Activated CD4-positive, CD25-positive, alpha-beta regulatory T cell treated with anti-CD3 and anti-CD28 coated beads, Interleukin-2, amount 50 U/mL, for 16 hours (primary cell): ENCODE measurements around the gene IRAK4.
A peak's percentile ranks its signal among the peaks of the same experiment; 100 is the strongest.

ENCODE experiments used
- DNase-seq: peaks from one replicate; pipeline ENCODE4 v3.0.0-alpha.2; 2020; ENCODE audit warnings: low read depth, low spot score

Gene IRAK4

DNA sequence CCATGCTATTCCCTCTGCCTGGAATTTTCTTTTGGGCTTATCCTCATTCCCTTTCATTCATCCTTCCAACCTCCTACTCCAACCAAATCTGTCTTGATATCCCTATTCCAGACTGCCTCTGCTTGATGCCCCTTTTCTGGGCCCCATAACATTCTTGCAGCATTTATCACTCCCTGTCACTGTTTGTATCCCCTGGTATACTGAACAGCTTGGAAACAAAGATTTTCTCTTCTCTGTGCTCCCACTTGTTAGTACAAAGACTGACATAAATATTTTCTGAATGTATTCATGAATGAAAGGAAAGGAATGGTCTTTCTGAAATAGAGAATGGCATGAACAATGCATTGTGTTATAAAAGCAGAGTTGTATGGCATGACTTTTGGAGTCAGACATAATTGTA, 7.5 kb downstream of the IRAK4 start:
- DNase-seq = no peak

DNA sequence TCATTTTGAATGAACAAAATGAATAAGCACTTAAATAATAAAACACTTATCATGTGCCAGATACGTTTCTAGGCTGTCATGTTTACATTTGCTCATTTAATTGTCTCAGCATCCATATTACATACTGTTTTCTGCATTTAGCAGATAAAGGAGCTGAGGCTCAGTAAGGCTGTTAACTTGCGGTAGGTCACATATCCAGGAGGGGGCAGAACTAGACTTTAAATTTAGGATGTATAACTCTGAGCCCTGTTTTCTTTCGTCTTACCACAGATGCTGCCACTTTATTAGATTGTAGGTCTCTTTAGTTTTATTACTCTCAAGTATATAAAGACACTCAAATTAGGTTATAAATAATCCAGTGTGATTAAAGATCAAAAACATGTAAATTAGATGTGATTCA, 17.7 kb downstream of the IRAK4 start:
- DNase-seq = no peak

DNA sequence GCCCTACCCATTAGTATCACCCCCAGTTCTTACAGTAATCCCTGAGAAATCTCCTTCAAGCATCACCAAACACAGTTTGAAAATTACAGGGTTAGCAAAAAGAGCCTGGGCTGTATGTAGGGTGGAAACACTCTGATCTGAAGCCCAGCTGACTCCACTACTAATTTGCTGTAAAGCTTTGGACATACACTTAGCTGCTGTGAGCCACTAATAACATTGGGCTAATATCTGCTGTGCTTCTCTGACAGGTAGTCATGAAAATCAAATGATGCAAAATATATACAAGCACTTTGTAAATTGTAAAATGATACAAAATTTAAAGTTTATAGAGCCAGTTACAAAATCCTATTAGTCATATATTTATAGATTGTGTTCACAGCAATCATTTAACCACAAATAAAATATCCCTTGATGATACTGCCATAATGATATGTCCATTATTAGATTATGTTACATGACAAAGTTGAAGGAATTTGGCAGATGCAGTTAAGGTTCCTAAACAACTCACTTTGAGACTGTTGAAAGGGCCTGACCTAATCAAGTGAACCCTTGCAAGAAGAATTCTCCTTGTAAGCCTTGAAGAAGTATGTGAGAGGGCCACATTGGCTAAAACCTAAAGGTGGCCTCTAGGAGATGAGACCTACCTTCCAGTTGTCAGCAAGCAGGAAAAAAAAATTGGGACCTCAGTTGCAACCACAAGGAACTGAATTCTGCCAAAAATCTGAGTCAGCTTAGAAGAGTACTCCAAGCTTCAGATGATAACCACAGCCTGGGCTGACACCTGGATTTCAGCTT, 28.3 kb downstream of the IRAK4 start:
- DNase-seq = no peak

DNA sequence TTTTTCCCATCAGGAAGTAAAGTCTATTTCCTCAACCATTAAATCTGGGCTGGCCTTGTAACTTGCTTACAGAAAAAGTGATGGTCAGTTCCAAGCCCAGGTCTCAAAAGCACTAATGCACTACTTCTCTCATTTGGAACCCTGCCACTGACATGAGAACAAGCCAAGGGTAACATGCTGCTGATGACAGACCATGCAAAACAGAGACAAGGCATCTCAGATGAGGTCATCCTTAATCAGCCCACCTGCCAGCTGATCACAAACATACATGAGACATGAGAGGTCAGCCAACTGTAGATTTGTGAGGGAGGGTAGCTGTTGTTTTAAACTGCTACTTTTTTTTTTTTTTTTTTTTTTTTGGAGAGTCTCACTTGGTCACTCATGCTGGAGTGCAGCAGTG, 31.2 kb downstream of the IRAK4 start:
- DNase-seq = no peak

DNA sequence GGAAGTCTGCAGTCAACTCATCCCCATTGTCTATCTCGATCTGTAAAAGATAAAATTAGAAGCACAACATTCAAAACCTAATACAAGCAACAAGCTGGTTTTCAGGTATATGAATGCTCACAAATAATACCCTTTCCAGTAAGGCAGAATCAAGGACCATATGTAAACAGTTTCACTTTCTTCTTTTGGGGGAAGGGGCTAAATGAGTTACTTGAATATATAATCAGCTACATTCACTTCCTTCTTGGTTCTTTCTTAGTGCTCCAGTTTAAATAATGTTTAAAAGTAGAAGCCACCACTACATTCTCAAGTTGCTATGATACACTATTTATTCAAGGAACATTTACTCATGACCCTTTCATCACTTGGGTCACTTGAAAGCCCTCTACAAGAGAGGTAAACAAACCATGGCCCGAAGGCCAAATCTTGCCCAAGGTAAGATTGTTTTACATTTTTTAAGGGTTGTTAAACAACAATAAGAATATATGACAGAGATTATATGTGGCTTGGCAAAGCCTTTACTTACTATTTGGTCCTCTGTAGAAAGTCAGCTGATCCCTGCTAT, 37.0 kb downstream of the IRAK4 start:
- no peak for DNase-seq

DNA sequence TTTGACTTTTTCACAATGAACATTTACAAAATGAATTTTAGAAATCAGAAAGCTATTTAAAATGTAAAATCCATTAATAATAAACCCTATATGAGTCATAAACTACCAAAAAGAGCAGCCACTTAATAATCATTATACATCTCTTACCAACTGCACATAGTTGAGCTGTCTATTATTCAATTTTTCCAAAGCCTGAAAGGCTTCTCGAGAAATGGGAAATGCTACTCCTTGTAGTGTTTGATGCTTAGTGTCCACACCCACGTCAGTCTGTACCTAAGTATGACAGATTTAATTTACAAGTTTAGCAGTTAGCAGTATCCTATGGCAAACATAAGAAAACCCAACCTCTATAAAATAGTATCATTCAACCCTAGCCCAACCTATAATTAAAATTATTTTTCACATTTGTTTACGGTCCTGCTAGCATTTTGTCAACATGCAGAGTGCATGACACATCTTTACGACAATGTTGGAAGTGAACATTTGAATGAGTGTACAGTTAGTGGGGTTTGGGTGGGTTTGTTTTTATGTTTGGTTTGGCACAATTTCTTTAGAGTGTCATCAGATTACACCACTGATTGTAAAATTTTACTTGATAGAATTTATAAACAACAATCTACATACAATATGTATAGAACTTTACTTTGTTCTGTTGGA, 38.9 kb downstream of the IRAK4 start:
- DNase-seq = no peak

DNA sequence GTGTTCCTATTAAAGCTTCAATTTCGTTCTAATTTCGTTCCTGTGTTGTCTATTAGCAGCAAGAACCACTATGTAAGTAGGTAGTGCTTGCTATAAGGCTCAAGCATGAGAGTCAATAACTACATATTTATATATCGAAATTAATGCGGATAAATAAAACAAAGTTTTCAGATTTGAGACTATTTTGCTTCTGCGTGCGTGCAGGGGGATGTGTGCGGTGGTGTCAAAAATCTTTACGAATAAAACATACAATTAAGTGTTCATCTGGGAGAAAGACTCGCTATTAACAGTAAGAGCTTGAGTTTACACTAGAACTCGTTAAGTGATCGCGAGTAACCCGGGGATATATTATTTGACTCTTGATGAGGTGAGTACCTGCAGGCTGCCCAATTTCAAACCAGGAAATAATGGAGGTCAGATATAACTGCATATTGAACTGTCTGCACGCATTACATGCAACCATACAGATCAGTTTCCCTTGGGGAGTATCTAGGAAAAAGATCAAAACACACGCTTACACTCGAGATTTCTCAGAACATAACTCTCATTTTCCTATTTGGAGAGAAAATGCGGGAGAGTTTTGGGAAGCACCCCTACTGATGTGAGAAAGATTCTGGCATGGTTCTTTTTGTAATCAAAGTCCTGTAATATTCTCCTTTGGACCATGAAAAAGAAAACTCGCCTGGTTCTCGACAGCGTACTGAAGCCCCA, 46.6 kb downstream of the IRAK4 start:
- DNase-seq = no peak

DNA sequence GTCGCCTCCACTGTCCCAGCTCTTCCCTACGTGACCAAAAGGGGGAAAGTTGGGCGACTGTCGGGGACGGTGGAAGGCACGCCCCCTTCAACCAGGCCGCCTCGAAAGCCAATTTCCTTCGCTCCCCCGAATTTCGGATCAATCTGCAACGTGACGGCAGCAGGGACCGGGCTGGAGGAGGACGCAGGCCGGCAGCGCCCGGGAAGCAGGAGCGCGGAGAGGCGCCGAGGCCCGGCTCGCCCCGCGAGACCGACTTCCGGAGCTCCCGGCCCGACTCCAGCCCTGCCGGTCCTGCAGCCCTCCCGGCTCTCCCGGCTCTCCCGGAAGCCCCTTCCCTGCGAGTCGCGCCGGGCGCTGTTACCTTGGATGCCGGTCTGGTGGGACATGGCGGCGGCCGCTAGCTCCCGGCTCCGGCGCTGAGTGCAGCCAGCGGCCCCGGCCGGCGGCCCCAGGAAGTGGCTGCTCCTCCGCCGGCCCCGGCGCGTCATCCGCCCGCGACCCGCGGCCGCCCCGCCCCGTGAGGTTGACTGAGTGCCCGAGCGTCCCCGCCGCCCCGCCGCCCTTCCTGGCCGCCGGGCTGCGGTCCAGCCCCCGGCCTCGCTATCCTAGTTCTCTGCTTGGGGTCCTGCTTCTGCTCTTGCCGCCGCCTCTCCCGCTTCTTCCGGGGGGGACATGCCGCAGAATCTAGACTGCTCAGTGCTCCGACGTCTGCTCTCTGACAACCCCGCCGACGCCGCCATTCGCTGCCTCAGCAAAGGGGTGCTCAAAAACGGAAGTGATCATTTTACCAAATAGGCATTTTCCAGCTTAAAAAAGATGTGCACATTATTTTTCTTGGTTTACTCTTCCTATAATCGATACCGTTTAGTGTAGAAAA, 47.3 kb downstream of the IRAK4 start, which contains the start of gene TWF1:
Gene TWF1 (minus strand): TSS at position 458 of the 877 bp plus-strand sequence. CDS start 72 bp downstream, at position 386.
- peak; percentile 76 for DNase-seq

DNA sequence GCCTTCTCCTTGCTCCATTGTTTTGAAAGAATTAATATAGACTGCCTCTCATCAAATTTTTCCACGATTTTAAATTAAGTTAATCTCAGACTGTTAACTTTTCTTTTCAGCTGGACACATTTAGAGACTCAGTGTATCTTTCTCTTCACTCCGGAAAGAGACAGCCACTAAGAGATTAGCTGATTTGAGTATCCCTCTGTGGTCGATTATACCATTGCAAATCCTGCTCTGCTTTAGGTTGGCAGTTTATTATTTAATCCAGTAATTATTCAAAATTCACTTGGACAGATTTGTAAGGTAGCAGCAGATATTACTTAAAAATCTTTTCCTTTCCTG, 48.0 kb downstream of the IRAK4 start:
- DNase-seq = no peak

DNA sequence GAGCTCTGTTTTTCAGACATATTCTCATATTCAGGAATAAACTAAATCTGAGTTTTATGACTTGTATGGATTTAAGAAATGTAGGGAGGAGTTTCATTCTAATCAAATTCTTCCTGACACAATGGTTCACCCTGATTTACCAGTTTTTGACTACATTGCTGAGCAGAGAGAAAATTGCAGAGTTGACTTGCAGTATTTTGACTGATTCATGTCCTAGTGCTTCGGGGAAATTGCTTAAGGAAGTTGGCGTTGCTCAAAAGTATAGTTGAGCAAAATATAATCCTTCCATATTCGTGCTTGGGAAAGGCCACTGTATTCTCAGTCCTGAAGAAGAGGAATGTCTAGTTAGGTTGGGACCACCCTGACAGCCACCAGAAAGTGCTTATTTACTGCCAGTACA, 48.6 kb downstream of the IRAK4 start:
- no peak for DNase-seq

DNA sequence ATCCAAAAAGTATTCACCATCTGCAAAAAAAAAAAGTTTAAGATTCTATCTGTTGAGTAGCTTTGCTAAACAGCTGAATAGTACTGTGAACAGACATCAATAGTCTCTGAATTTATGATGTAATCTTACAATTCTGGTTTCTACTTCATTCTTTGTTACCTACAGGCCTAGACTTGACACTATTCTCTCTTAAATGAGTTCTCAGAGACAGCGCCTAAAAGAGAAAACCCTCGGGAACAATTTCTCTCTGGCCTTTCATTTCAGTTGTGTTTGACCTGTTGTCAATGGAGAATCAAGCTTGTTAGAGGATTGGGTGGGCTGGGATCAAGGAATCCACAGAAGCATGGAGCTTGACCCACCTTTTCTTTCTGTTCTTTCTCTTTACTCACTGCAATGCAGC, 53.3 kb downstream of the IRAK4 start:
- DNase-seq = no peak

DNA sequence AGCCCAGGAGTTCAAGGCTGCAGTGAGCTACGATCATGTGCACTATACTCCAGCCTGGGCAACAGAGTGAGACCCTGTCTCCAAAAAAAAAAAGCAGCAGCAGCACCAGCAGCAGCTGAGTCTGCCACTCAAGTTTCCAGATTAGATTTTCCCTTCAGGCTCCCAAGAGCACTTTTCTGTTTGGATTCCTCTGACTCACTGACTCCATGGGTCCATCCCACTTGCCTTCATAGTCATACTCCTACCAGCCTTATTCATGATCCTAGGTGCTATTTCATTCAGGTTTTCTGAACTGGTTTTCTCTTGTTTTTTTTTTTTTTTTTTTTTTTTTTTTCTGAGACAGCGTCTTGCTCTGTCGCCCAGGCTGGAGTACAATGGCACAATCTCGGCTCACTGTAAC, 54.2 kb downstream of the IRAK4 start:
- no peak for DNase-seq

DNA sequence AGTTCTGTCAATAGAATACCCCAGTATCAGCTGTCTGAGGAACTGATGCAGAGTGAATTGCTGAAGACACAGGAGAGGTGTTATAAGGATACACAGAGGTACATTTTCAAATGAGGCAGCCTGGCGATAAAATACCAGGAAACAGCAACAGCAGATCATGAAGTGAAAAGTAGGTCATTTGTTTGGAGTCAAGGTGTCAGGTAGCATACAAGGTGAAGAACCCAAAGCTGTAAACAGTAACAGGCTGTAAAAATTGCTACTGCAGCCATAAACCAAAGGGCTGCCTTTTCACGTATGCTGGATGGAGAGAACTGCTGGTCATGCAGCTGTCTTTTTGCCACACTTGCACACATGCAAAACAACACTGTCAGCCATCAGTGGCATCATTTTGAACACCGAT, 56.7 kb downstream of the IRAK4 start:
- no peak for DNase-seq

DNA sequence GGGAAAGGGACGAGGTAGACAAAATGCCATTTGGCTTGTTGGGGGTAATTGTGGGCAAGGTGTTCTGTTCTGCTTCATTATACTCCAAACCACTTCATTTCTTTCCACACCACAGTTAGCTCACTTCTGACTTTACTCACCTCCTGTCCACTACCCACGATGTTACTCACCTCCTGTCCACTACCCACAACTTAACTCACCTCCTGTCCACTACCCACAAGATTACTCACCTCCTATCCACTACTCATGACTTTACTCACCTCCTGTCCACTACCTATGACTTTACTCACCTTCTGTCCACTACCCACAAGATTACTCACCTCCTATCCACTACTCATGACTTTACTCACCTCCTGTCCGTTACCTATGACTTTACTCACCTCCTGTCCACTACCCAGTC, 57.4 kb downstream of the IRAK4 start:
- no peak for DNase-seq

DNA sequence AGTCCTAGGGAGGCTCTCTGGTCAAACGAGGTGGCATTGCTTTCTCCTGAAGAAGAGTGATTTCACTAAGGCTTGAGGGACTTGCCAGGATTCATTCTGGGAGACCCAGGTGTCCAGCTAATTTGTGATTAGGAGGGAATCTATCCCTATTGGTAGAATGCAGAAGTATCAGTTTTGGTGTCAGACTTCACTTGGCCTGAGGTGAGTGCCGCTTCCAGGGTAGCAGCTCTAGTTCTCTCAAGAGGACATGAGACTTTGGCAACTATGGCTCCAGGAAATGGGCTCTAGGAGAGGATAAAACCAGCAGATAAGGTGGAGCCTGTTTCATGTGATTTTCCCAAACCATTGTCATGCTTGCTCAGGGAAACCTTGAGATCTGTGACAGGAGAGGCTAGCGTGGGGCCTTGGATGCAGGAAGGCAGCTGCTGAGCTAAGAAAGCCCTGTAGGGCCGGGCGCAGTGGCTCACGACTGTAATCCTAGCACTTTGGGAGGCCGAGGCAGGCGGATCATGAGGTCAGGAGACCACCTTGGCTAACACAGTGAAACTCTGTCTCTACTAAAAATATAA, 65.5 kb downstream of the IRAK4 start:
- DNase-seq = no peak

DNA sequence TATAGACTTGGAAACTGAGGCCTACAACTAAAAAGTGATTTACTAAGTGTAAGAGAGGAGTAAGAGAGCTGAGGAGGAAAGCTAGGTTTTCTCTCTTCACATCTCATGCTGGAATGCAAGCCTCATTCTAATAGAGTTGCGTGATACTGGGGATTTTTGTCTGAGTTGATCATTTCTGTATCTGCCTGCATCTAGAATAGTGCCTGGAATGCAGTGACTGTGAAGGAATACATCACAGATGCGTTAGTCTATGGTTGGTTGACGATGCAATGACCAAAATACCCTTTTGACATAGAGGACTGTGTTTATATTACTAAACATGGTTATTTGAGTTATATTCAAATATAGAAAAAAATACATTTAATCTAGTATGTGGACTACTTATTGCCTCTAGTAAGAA, 67.9 kb downstream of the IRAK4 start:
- no peak for DNase-seq

DNA sequence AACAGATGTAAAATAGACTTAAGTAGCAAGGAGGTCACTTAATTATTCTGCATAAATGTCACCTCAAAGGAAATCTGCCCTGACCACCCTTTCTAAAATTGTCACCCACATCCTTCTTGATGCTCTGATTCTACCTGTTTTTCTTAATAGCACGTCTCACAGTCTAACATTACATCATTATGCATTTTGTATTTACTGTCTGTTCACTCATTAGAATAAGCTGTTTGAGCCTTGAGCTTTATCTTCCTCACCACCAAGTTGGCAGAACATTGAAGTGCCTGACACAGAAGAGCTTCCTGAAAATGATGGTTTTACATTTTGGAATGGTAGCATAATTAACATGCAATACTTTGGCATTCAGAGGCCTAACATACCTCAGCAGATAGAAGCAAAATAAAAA, 68.3 kb downstream of the IRAK4 start:
- DNase-seq = no peak

DNA sequence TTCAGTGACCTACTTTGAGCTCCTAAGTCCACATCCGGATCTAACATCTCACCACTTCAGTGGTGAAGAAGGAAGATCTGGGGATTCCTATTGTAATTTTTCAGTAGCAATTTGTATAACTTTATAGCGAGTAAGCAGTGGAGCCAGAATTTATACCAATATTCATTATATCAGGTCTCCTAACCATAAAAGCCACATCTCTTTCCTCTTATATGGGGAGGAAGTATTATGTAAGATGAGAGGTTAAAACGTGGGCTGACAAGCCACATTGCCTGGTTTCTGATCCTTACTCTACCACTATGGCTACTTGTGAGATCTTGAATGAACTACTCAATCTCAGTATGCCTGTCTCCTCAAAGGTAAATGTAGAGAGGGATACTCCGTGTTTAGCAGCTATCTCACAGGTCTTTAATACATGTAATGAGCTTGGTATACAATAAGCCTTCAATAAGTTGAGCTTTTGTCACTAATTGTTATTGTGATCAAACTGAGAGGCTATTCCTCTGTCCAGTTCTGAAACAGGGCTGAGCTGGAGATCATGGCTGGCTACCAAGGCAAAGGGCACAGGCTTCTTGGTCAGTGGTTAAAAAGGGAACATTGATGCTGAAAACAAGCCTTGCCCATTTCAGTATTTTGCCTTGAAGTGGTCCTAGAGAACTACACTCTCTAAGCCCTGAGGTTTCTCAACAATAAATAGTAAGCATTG, 73.9 kb downstream of the IRAK4 start:
- no peak for DNase-seq

DNA sequence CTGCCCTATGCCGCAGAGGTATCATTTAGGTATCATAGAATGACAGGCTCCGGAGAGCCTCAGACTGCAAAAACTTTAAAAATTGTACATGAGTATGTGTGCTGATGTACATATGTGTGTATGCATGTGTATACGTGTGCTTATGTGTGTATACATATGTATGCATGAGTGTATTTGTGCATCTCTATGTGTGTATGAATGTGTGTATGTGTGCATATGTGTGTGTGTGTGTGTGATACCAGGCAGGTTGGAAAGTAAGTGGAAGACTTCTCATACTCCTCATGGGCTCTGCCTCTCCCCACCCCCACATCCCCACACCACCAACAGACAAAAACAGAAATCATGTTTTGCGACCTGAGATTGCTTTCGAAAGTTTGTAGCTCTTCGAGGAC, 76.5 kb downstream of the IRAK4 start:
- DNase-seq = no peak

DNA sequence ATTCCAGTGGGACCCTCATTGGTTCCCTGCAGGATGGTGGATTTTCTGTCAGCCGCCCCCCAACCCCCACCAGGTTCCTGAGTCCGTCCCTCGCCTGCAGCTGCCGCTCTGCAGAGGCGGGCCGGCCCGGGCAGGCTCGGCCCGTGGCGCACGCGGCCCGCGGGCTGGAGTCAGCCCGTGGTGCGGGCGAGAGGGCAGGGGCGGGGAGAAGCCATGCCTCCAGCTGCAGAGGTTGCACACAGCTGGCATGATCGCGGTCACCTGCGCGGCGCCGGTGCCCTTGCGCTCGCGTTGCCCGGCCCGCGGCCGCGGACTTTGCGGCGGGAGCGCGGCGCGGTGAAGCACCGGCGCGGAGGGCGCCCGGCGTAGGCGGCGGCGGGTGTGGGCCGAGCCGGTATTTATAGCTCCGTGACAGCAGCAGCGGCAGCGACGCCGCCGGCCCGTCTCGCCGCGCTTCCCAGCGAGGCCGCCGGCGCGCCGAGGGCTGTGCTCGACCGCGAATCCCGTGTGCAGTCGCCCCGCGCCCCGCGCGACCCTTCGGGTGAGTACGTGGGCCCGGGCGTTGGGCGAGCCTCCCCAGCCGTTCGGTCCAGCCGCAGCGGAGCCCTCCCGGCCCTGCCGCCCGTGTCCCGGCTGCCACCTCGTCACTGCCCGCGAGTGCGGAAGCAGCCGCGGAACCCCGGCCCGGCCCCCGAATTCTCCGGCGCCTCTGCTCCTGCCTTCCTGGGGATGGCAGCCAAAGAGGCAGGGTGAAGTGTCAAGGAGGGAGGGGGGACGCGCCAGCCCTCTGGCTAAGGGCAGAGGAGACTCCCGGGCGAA, 77.1 kb downstream of the IRAK4 start, which contains the start of gene TMEM117:
Gene TMEM117 (plus strand): TSS at position 426 of the 819 bp plus-strand sequence.
- DNase-seq = peak; percentile 13
